Testis (tissue), 3 donors: ENCODE data around the gene OGFOD3. TPM values are rescaled to one million over a fixed set of nuclear protein-coding genes. Genes with fewer than 3 reads are reported as not detected.
"Not testable (repeated sequence)": the region's sequence is repeated elsewhere in the genome, so short reads cannot be mapped to it uniquely, and the experiment has no call there.

Experiments used
- DNase-seq: peaks from one replicate; pipeline ENCODE4 v3.0.0-alpha.2; 2019
- H3K27ac ChIP-seq, 2 donors: fragments of 200-600 bp; sonication (generic); one replicate each; pipeline ENCODE4 v1.5.1; 2019
- H3K27me3 ChIP-seq: fragments of 200-600 bp; sonication (generic); one replicate; pipeline ENCODE4 v1.5.1; 2019
- H3K36me3 ChIP-seq: fragments of 200-600 bp; sonication (generic); one replicate; pipeline ENCODE4 v1.5.1; 2017; ENCODE audit warnings: low read depth; ENCODE audit errors: missing control alignments
- H3K4me1 ChIP-seq: fragments of 200-600 bp; sonication (generic); one replicate; pipeline ENCODE4 v1.5.1; 2019
- H3K4me3 ChIP-seq, 2 donors: fragments of 200-600 bp; sonication (generic); one replicate each; pipeline ENCODE4 v1.5.1; 2017 to 2019
- H3K9me3 ChIP-seq: fragments of 200-600 bp; sonication (generic); one replicate; pipeline ENCODE4 v1.5.1; 2017
- CTCF ChIP-seq, 3 experiments: fragments of 450-650 bp in 2 of 3; fragments of 200-600 bp in 1 of 3; sonication (generic) in 1 of 3; IDR thresholded peaks; one replicate each; pipeline ENCODE4 v1.5.1; 2016 to 2019; ENCODE audit warnings: antibody characterized with exemption in 3 of 3, mild to moderate bottlenecking in 2 of 3, moderate library complexity in 1 of 3
- POLR2A ChIP-seq: fragments of 450-650 bp; IDR thresholded peaks from one replicate; pipeline ENCODE4 v1.6.1; 2017; ENCODE audit warnings: antibody characterized with exemption, mild to moderate bottlenecking, moderate library complexity
- WGBS, 2 donors: methylation state at CpG; one replicate each; pipeline ENCODE4 v1.1.5; 2018; 5-methylcytosine and 5-hydroxymethylcytosine counted together
- intact Hi-C: fragments of 100-400 bp; cut with DNase I; formaldehyde crosslinking; loops from one replicate; pipeline ENCODE4 v1.15.1; 2023; ENCODE audit warnings: low total_unique reads
- polyA plus RNA-seq: library from polyadenylated mRNA; stranded (reverse); fragments of 350-450 nt; fragmentation: Illumina TruSeq; extraction: RNeasy Lipid Tissue Mini Kit (QIAGEN cat#74804); gene quantifications from one replicate; pipeline ENCODE4 v1.2.3, GENCODE V29; 2014; ENCODE audit warnings: low read depth, low replicate concordance; ENCODE audit not compliant: insufficient read depth
- total RNA-seq, 2 donors: library from RNA; depleted of rRNA; stranded (reverse); fragments of >200 nt; gene quantifications; one replicate each; pipeline ENCODE4 v1.2.3, GENCODE V29; 2016

The OGFOD3 gene
- total and polyA plus RNA-seq, 3 donors from 2014 or later = 19.6 to 37.4 (median 28.9) TPM

- no peaks in the 10 kb centered on the region for H3K36me3 ChIP-seq
- H3K4me1 ChIP-seq = peaks cover 12% of the 10 kb centered on the region
- no peak for TF ChIP-seq POLR2A
- no peak for TF ChIP-seq CTCF (IDR thresholded peaks at IDR 0.05)
- no peak for DNase-seq
- 59 to 69% methylated on average over 23 of the region's 23 CpGs for WGBS, 2 donors
- H3K27ac ChIP-seq = no peak overlapping the region
- intact Hi-C loops = loop anchor here (5.0 kb wide), 1 partner anchor 631 kb away; no protein-coding TSS in a partner anchor
- no peaks in the 10 kb centered on the region for H3K27me3 ChIP-seq
- H3K4me3 ChIP-seq = no peak overlapping the region
- no peaks in the 10 kb centered on the region for H3K9me3 ChIP-seq
Measured at GRCh38 chr17:82380860-82381702, 37.3 kb downstream of the OGFOD3 start.

- H3K9me3 ChIP-seq = no peaks in the 10 kb centered on the region
- intact Hi-C loops = no loop called here
- H3K4me1 ChIP-seq = no peaks in the 10 kb centered on the region
- 80 to 84% methylated on average over 9 to 10 of the region's 10 CpGs for WGBS, 2 donors
- no peaks in the 10 kb centered on the region for H3K27me3 ChIP-seq
- TF ChIP-seq POLR2A = no peak
- TF ChIP-seq CTCF (IDR thresholded peaks at IDR 0.05) = no peak
- no peak for DNase-seq
- no peak overlapping the region for H3K27ac ChIP-seq
- H3K4me3 ChIP-seq = no peak overlapping the region
- H3K36me3 ChIP-seq = no peaks in the 10 kb centered on the region
Measured at GRCh38 chr17:82378741-82379021, 39.7 kb downstream of the OGFOD3 start.

- TF ChIP-seq CTCF (IDR thresholded peaks at IDR 0.05) = no peak
- TF ChIP-seq POLR2A = no peak
- H3K27me3 ChIP-seq = no peaks in the 10 kb centered on the region
- H3K36me3 ChIP-seq = no peaks in the 10 kb centered on the region
- H3K9me3 ChIP-seq = no peaks in the 10 kb centered on the region
- no peak overlapping the region for H3K4me3 ChIP-seq
- DNase-seq = no peak
- intact Hi-C loops = no loop called here
- 76 to 87% methylated on average over 27 to 31 of the region's 31 CpGs for WGBS, 2 donors
- H3K4me1 ChIP-seq = no peaks in the 10 kb centered on the region
- H3K27ac ChIP-seq = no peak overlapping the region
Measured at GRCh38 chr17:82377924-82378740, 40.3 kb downstream of the OGFOD3 start.

- intact Hi-C loops, H3K4me3 ChIP-seq, H3K9me3 ChIP-seq, H3K27ac ChIP-seq, H3K4me1 ChIP-seq, H3K36me3 ChIP-seq, H3K27me3 ChIP-seq, DNase-seq: not testable (repeated sequence)
- 60 to 73% methylated on average over 3 of the region's 5 CpGs for WGBS, 2 donors
Measured at GRCh38 chr17:82377294-82377693, 41.1 kb downstream of the OGFOD3 start.

GRCh38 chr17:82376042-82376730, 42.2 kb downstream of the OGFOD3 start:
- no peak for DNase-seq
- Histone ChIP-seq H3K9me3 (no peaks in the 10 kb centered on the region), H3K27ac (no peak overlapping the region), H3K4me3 (no peak overlapping the region), H3K36me3 (no peaks in the 10 kb centered on the region), H3K4me1 (no peaks in the 10 kb centered on the region), H3K27me3 (no peaks in the 10 kb centered on the region)
- TF ChIP-seq POLR2A = no peak
- no peak for TF ChIP-seq CTCF (IDR thresholded peaks at IDR 0.05)
- 82 to 86% methylated on average over 12 to 16 of the region's 16 CpGs for WGBS, 2 donors
- intact Hi-C loops = no loop called here
